B cell (primary cell): Measurements from ENCODE around the gene MEIS3.

Source experiments
- EZH2 ChIP-seq: IDR thresholded peaks from 2 replicates; pipeline ENCODE4 v1.6.1; 2012; ENCODE audit warnings: borderline replicate concordance, low read depth, mild to moderate bottlenecking, moderate library complexity, low read length; ENCODE audit not compliant: insufficient read depth, poor library complexity, severe bottlenecking
- TF ChIP-seq, protein P1 (sequence below): fragments of 200-600 bp; IDR thresholded peaks from one replicate; pipeline ENCODE4 v1.8.0; 2022; ENCODE audit warnings: antibody characterized with exemption, mild to moderate bottlenecking

- TF ChIP-seq, protein P1, sequence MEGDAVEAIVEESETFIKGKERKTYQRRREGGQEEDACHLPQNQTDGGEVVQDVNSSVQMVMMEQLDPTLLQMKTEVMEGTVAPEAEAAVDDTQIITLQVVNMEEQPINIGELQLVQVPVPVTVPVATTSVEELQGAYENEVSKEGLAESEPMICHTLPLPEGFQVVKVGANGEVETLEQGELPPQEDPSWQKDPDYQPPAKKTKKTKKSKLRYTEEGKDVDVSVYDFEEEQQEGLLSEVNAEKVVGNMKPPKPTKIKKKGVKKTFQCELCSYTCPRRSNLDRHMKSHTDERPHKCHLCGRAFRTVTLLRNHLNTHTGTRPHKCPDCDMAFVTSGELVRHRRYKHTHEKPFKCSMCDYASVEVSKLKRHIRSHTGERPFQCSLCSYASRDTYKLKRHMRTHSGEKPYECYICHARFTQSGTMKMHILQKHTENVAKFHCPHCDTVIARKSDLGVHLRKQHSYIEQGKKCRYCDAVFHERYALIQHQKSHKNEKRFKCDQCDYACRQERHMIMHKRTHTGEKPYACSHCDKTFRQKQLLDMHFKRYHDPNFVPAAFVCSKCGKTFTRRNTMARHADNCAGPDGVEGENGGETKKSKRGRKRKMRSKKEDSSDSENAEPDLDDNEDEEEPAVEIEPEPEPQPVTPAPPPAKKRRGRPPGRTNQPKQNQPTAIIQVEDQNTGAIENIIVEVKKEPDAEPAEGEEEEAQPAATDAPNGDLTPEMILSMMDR, result no peak
- TF ChIP-seq EZH2, result no peak
Measured at GRCh38 chr19:47446534-47447469, 27.5 kb upstream of the MEIS3 start.
